Liver (tissue), 9 donors: ENCODE data around the gene UBL3. TPM values are rescaled to one million over a fixed set of nuclear protein-coding genes. Genes with fewer than 3 reads are reported as not detected.

ENCODE experiments used
- DNase-seq: peaks from one replicate; pipeline ENCODE4 v3.0.0-alpha.2; 2017; ENCODE audit warnings: low spot score
- H3K27ac ChIP-seq, 2 donors: one replicate each; pipeline ENCODE4 v1.7.0; 2013; ENCODE audit warnings: inconsistent platforms in 2 of 2, low read length in 2 of 2, control low read depth in 1 of 2, low read depth in 1 of 2, mild to moderate bottlenecking in 1 of 2
- H3K27me3 ChIP-seq, 4 donors: one replicate each; pipeline versions ENCODE4 v1.6.1 to v1.7.0; 2013; ENCODE audit warnings: low read length in 3 of 4, inconsistent platforms in 1 of 4, mild to moderate bottlenecking in 1 of 4, moderate library complexity in 1 of 4; ENCODE audit not compliant: control insufficient read depth in 4 of 4, insufficient read depth in 4 of 4
- H3K36me3 ChIP-seq, 4 donors: one replicate each; pipeline versions ENCODE4 v1.6.1 to v1.7.0; 2013; ENCODE audit warnings: low read length in 3 of 4, mild to moderate bottlenecking in 3 of 4, low read depth in 1 of 4, moderate library complexity in 1 of 4; ENCODE audit not compliant: control insufficient read depth in 4 of 4, insufficient read depth in 3 of 4
- H3K4me1 ChIP-seq, 4 donors: one replicate each; pipeline versions ENCODE4 v1.6.1 to v1.7.0; 2013; ENCODE audit warnings: low read length in 3 of 4, mild to moderate bottlenecking in 3 of 4, moderate library complexity in 1 of 4; ENCODE audit not compliant: control insufficient read depth in 4 of 4, insufficient read depth in 4 of 4
- H3K4me3 ChIP-seq, 3 donors: one replicate each; pipeline versions ENCODE4 v1.6.1 to v1.7.0; 2013; ENCODE audit warnings: low read length in 3 of 3, control low read depth in 1 of 3, low read depth in 1 of 3, mild to moderate bottlenecking in 1 of 3
- H3K9ac ChIP-seq, 2 donors: one replicate each; pipeline ENCODE4 v1.7.0; 2013; ENCODE audit warnings: low read length in 2 of 2, mild to moderate bottlenecking in 2 of 2, moderate library complexity in 2 of 2, control low read depth in 1 of 2, low read depth in 1 of 2
- H3K9me3 ChIP-seq, 4 donors: one replicate each; pipeline versions ENCODE4 v1.6.1 to v1.7.0; 2013; ENCODE audit warnings: low read length in 3 of 4; ENCODE audit not compliant: control insufficient read depth in 4 of 4
- ATF3 ChIP-seq: IDR thresholded peaks from 2 replicates; pipeline ENCODE4 v1.6.1; 2016; ENCODE audit warnings: antibody characterized with exemption
- CTCF ChIP-seq: fragments of 150-350 bp; IDR thresholded peaks from 2 replicates; pipeline ENCODE4 v1.5.1; 2017; ENCODE audit warnings: improper control_type of control experiment, low read depth, low read length; ENCODE audit not compliant: missing input control
- FOXA1 ChIP-seq: IDR thresholded peaks from 2 replicates; pipeline ENCODE4 v1.6.1; 2016; ENCODE audit warnings: antibody characterized with exemption
- FOXA2 ChIP-seq: IDR thresholded peaks from 2 replicates; pipeline ENCODE4 v1.6.1; 2016; ENCODE audit warnings: antibody characterized with exemption
- HNF4A ChIP-seq, 2 donors: conservative IDR thresholded peaks; 2 replicates each; pipeline ENCODE4 v1.6.1; 2016; ENCODE audit warnings: antibody characterized with exemption in 2 of 2, mild to moderate bottlenecking in 2 of 2
- HNF4G ChIP-seq: IDR thresholded peaks from 2 replicates; pipeline ENCODE4 v1.6.1; 2016; ENCODE audit warnings: antibody characterized with exemption
- JUND ChIP-seq, 2 donors: IDR thresholded peaks; 2 replicates each; pipeline ENCODE4 v1.6.1; 2016; ENCODE audit warnings: antibody characterized with exemption in 2 of 2
- MAX ChIP-seq: IDR thresholded peaks from 2 replicates; pipeline ENCODE4 v1.6.1; 2016; ENCODE audit warnings: antibody characterized with exemption
- NR2F2 ChIP-seq: IDR thresholded peaks from 2 replicates; pipeline ENCODE4 v1.6.1; 2016; ENCODE audit warnings: antibody characterized with exemption
- RAD21 ChIP-seq, 2 donors: IDR thresholded peaks; 2 replicates each; pipeline ENCODE4 v1.6.1; 2016; ENCODE audit warnings: antibody characterized with exemption in 2 of 2, mild to moderate bottlenecking in 2 of 2
- REST ChIP-seq: IDR thresholded peaks from 2 replicates; pipeline ENCODE4 v1.6.1; 2016; ENCODE audit warnings: antibody characterized with exemption, mild to moderate bottlenecking
- RXRA ChIP-seq, 2 donors: IDR thresholded peaks; 2 replicates each; pipeline ENCODE4 v1.6.1; 2017 to 2018; ENCODE audit warnings: antibody characterized with exemption in 2 of 2, mild to moderate bottlenecking in 1 of 2
- SP1 ChIP-seq: IDR thresholded peaks from 2 replicates; pipeline ENCODE4 v1.6.1; 2018; ENCODE audit warnings: antibody characterized with exemption, mild to moderate bottlenecking
- TAF1 ChIP-seq: conservative IDR thresholded peaks from 2 replicates; pipeline ENCODE4 v1.6.1; 2016; ENCODE audit warnings: antibody characterized with exemption, mild to moderate bottlenecking
- YY1 ChIP-seq: IDR thresholded peaks from 2 replicates; pipeline ENCODE4 v1.6.1; 2016; ENCODE audit warnings: antibody characterized with exemption, mild to moderate bottlenecking
- ZBTB33 ChIP-seq: IDR thresholded peaks from 2 replicates; pipeline ENCODE4 v1.6.1; 2016; ENCODE audit warnings: antibody characterized with exemption
- WGBS: extraction: QIAGEN DNeasy Blood & Tissue Kit; methylation state at CpG from one replicate; pipeline ENCODE4 v1.1.7; 2013; 5-methylcytosine and 5-hydroxymethylcytosine counted together
- polyA plus RNA-seq, 2 donors: library from polyadenylated mRNA; stranded (reverse) in 1 of 2; unstranded in 1 of 2; fragments of 200-250 nt in 1 of 2; fragments of >200 nt in 1 of 2; fragmentation: Nextera tagmentation in 1 of 2; extraction: Ambion mirVana in 1 of 2; gene quantifications; one replicate each; pipeline versions ENCODE4 v1.2.1 to v1.2.3, GENCODE V29; 2013 to 2015
- total RNA-seq, 2 donors: library from RNA; depleted of rRNA; stranded (reverse); fragments of >200 nt; gene quantifications; one replicate each; pipeline ENCODE4 v1.2.3, GENCODE V29; 2014
- donor health status: healthy.
- donor health status: healthy.
- donor health status: healthy.
- donor health status: healthy.
- donor health status: healthy.

Gene UBL3
- total and polyA plus RNA-seq, 4 donors: 13.9 to 21.3 (median 15.9) TPM

DNA sequence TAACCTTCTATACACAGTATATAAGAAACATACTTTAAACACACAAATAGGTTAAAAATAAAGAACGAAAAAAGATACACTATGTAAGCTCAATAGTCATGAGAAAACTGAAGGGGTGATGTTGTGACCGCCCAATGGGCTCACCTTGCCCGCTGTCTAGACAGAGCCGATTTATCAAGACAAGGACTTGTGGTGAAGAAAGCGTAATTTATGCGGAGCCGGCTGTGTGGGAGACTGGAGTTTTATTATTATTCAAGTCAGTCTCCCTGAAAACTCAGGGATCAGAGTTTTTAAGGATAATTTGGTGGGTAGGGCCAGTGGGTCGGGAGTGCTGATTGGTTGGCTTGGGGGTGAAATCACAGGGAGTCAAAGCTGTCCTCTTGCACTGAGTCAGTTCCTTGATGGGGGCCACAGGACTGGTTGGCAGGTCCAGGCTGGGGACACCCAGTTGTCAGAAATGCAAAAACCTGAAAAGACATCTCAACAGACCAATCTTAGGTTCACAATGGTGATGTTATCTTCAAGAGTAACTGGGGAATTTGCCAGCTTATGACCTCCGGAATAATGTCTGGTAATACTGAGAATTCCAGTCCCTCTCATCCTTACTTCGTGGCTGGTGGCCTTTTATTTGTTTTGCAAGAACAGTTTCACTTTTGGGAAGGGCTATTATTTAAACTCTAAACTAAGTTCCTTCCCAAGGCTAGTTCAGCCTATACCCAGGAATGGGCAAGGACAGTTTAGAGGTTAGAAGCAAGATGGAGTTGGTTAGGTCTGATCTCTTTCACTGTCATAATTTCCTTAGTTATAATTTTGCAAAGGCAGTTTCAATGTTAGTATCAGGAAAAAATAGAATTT is 96.6 kb downstream of the UBL3 start:
- Histone ChIP-seq H3K4me1 (no peaks in the 10 kb centered on the region), H3K27me3 (no peaks in the 10 kb centered on the region), H3K9me3 (no peaks in the 10 kb centered on the region), H3K27ac (no peak overlapping the region), H3K36me3 (no peaks in the 10 kb centered on the region), H3K4me3 (no peak overlapping the region), H3K9ac (no peak overlapping the region)
- 77% methylated on average over 10 of the region's 10 CpGs for WGBS
- DNase-seq: no peak
- TF ChIP-seq RAD21 (IDR thresholded peaks at IDR 0.05): no peak
- no peak for TF ChIP-seq FOXA2
- TF ChIP-seq RXRA (IDR thresholded peaks at IDR 0.05): no peak
- no peak for TF ChIP-seq HNF4G
- TF ChIP-seq HNF4A (conservative IDR thresholded peaks at IDR 0.05): no peak
- TF ChIP-seq SP1: no peak
- TF ChIP-seq MAX: no peak
- no peak for TF ChIP-seq YY1
- TF ChIP-seq ATF3: no peak
- no peak for TF ChIP-seq FOXA1
- no peak for TF ChIP-seq REST
- no peak for TF ChIP-seq ZBTB33
- TF ChIP-seq CTCF: no peak
- TF ChIP-seq TAF1: no peak
- no peak for TF ChIP-seq NR2F2
- TF ChIP-seq JUND (IDR thresholded peaks at IDR 0.05): no peak
